NB4 (cell line): ENCODE results near the gene AATK.

ENCODE experiments used
- CTCF ChIP-seq: IDR thresholded peaks from one replicate; pipeline ENCODE4 v1.5.1; 2012; ENCODE audit warnings: low read depth, low read length
- MYC ChIP-seq: IDR thresholded peaks from 2 replicates; pipeline ENCODE4 v1.6.1; 2011; ENCODE audit warnings: low read depth, low read length
- POLR2A ChIP-seq: IDR thresholded peaks from 2 replicates; pipeline ENCODE4 v1.6.1; 2011; ENCODE audit warnings: mild to moderate bottlenecking; ENCODE audit not compliant: insufficient read length; ENCODE audit errors: extremely low read depth

- TF ChIP-seq CTCF (no peak), POLR2A (no peak), MYC (no peak)
Observed at GRCh38 chr17:81189670-81190530, 23.9 kb upstream of the AATK start.
